Osteocyte (in vitro differentiated cells): ENCODE results near the gene MNT. TPM values are rescaled to one million over a fixed set of nuclear protein-coding genes. Genes with fewer than 3 reads are reported as not detected.

Source experiments
- DNase-seq: peaks from one replicate; pipeline ENCODE4 v3.0.0; 2021; ENCODE audit warnings: mixed read lengths; ENCODE audit not compliant: unreplicated experiment; ENCODE audit errors: extremely low spot score
- H3K27ac Mint-ChIP-seq: one replicate; pipeline ENCODE4 v1.8.0; 2021; ENCODE audit warnings: mild to moderate bottlenecking, mixed read lengths; ENCODE audit not compliant: unreplicated experiment
- H3K27me3 Mint-ChIP-seq: one replicate; pipeline ENCODE4 v1.8.0; 2021; ENCODE audit warnings: mixed read lengths; ENCODE audit not compliant: unreplicated experiment
- H3K36me3 Mint-ChIP-seq: one replicate; pipeline ENCODE4 v1.8.0; 2021; ENCODE audit warnings: mixed read lengths; ENCODE audit not compliant: unreplicated experiment
- H3K4me1 Mint-ChIP-seq: one replicate; pipeline ENCODE4 v1.8.0; 2021; ENCODE audit warnings: mixed read lengths; ENCODE audit not compliant: unreplicated experiment
- H3K4me3 Mint-ChIP-seq: one replicate; pipeline ENCODE4 v1.8.0; 2021; ENCODE audit warnings: mild to moderate bottlenecking, moderate library complexity, mixed read lengths; ENCODE audit not compliant: unreplicated experiment
- H3K9me3 Mint-ChIP-seq: one replicate; pipeline ENCODE4 v1.8.0; 2021; ENCODE audit warnings: mixed read lengths; ENCODE audit not compliant: unreplicated experiment
- total RNA-seq: library from RNA; stranded (reverse); gene quantifications from 2 replicates; pipeline ENCODE4 v1.2.1, GENCODE V29; 2021
- TF ChIP-seq, protein P1 (sequence below): fragments of 200-600 bp; sonication (generic); IDR thresholded peaks from 2 replicates; pipeline ENCODE4 v1.5.0; 2021; ENCODE audit warnings: antibody characterized with exemption, mild to moderate bottlenecking, moderate library complexity

Gene MNT
- total RNA-seq, 1 donor from 2014 or later, result 30.4 TPM

DNA sequence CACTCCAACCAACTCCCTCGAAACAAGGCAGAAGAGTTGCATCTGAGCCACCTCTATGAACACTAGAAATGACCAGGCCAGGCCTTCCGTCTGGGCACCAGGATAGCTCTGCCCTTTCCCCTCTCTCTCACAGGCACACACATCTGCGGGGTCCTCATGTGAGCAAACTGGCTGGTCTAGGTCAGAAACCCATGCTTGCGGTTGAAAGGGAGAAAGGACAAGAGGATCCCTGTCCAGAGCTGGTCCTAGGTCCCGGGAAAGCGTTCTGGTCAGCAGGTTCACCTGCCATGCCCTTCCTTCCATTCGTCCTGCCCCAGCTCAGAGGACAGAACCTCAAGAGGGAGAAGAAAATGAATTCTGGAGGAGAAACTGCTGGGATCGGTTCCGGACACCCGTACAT is 2.7 kb downstream of the MNT start:
- TF ChIP-seq, protein P1, sequence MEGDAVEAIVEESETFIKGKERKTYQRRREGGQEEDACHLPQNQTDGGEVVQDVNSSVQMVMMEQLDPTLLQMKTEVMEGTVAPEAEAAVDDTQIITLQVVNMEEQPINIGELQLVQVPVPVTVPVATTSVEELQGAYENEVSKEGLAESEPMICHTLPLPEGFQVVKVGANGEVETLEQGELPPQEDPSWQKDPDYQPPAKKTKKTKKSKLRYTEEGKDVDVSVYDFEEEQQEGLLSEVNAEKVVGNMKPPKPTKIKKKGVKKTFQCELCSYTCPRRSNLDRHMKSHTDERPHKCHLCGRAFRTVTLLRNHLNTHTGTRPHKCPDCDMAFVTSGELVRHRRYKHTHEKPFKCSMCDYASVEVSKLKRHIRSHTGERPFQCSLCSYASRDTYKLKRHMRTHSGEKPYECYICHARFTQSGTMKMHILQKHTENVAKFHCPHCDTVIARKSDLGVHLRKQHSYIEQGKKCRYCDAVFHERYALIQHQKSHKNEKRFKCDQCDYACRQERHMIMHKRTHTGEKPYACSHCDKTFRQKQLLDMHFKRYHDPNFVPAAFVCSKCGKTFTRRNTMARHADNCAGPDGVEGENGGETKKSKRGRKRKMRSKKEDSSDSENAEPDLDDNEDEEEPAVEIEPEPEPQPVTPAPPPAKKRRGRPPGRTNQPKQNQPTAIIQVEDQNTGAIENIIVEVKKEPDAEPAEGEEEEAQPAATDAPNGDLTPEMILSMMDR, result no peak
- Mint-ChIP-seq H3K4me3 (peak overlapping the region; percentile 64), H3K4me1 (peaks cover 54% of the 10 kb centered on the region), H3K27me3 (no peaks in the 10 kb centered on the region), H3K36me3 (no peaks in the 10 kb centered on the region), H3K9me3 (no peaks in the 10 kb centered on the region), H3K27ac (peak overlapping the region; percentile 98)
- no peak for DNase-seq

GRCh38 chr17:2397247-2398171 is 3.4 kb downstream of the MNT start:
- Mint-ChIP-seq H3K9me3 (no peaks in the 10 kb centered on the region), H3K4me1 (peaks cover 48% of the 10 kb centered on the region), H3K27ac (peak overlapping the region; percentile 98), H3K4me3 (peak overlapping the region; percentile 64), H3K27me3 (no peaks in the 10 kb centered on the region), H3K36me3 (no peaks in the 10 kb centered on the region)
- DNase-seq, result no peak
- TF ChIP-seq, protein P1, result no peak

DNA sequence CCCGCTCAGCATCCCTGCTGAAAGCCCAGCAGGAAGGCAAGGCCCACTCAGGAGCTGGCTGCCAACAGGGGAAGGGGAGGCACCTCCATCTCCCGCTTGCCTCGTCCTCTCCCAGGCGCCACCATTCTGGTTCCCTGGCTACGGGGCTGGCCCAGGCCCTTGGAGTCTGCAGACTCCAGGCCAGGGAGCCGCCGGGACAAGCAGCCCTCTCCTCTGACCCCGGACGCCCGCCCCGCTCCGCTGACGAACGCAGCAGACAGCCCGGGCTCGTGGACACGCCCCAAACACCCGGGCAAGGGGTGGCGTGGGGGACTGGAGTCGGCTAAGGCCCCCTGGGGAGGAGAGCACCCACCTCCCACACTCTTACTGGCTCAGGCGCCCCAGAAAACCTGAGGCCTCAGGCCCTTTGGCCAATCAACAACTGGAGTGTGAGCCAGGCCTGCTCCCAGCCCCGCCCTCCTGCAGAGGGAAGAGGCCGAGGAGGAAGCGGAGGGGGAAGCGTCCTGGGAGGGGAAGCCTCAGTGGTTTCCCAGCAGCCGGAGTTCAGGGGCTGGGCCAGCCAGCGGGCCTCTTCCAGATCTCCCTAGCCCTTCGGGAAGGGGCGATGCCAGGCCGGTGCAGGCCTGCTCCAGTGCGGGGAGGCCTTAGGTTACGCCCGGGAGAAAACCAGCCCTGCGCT is 4.2 kb downstream of the MNT start:
- Mint-ChIP-seq H3K4me3 (peak overlapping the region; percentile 61), H3K27ac (peak overlapping the region; percentile 98), H3K27me3 (no peaks in the 10 kb centered on the region), H3K9me3 (no peaks in the 10 kb centered on the region), H3K36me3 (no peaks in the 10 kb centered on the region), H3K4me1 (peaks cover 51% of the 10 kb centered on the region)
- peak; percentile 94 for DNase-seq
- TF ChIP-seq, protein P1, result no peak

DNA sequence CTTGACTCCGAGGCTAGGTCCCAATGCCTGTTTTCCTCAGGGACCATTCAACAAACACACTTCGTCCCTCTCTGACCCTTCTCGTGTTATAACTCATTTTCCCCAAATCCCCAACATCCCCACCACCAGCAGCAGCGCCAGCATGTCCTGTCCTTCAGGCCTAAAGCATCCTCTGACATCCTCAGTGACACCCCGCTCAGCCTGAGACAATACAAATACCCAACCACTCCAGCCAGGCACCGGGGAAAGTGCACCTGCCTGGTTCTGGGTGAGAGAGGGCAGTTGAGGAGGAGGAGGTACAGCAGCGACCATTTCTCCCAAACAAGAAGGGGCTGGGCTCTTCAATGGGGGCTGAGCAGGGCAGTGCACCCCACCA is 4.7 kb downstream of the MNT start:
- no peaks in the 10 kb centered on the region for H3K36me3 Mint-ChIP-seq
- H3K4me3 Mint-ChIP-seq, result peak overlapping the region; percentile 61
- no peaks in the 10 kb centered on the region for H3K27me3 Mint-ChIP-seq
- no peaks in the 10 kb centered on the region for H3K9me3 Mint-ChIP-seq
- TF ChIP-seq, protein P1, result no peak
- peak overlapping the region; percentile 98 for H3K27ac Mint-ChIP-seq
- peaks cover 53% of the 10 kb centered on the region for H3K4me1 Mint-ChIP-seq
- no peak for DNase-seq
